ENCODE data around the gene TMEM94.
A peak's percentile ranks its signal among the peaks of the same experiment; 100 is the strongest.

Gene TMEM94

DNA sequence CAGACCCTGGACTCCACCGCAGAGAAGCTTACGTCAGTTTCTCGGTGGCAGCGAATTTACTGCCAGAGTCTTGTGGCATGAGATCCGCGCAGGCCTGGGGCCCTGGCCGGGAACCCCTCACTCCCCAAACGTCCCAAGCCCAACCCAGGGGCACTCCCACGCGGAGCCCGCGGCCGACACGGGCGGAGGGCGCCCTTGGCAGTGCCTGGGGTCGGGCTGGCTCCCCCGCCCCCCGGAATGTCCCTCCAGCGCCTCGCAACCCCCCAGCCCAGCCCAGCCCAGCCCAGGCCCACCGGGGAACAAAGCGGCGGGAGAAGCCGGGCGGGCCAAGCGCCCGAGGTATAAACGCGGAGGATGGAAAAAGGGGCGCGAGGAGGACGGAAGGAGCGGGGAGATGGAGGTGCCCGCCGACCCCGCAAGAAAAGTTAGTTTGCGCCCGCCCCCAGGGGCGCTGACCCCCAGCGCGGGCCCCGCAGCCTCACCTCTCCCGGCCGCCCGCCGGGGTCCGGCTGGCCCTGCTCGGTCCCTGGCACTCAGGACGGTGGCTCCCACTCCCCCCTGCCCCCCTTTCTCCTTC is 58.6 kb downstream of the TMEM94 start (continued):
- no peak; the same call in 1 of the 2 replicates for TF ChIP-seq ZBTB6 (tag by site-specific recombination; IDR thresholded peaks at IDR 0.05)
- TF ChIP-seq ZNF221 (tag by site-specific recombination; IDR thresholded peaks at IDR 0.05; ENCODE audit: borderline replicate concordance): no peak
- TF ChIP-seq HOXA7 (CRISPR knock-in tag; IDR thresholded peaks at IDR 0.05; ENCODE audit: borderline replicate concordance): no peak
- TF ChIP-seq ZNF146 (tag by site-specific recombination; IDR thresholded peaks at IDR 0.05): no peak
- peak; percentile 29; the same call in 1 of the 2 replicates for TF ChIP-seq ZSCAN30 (tag by site-specific recombination; IDR thresholded peaks at IDR 0.05)
- TF ChIP-seq ZNF488 (tag by site-specific recombination; IDR thresholded peaks at IDR 0.05): no peak
- no peak for TF ChIP-seq ZEB2 (tag by site-specific recombination; IDR thresholded peaks at IDR 0.05)
- no peak for TF ChIP-seq KLF8 (tag by site-specific recombination; IDR thresholded peaks at IDR 0.05)
- TF ChIP-seq ZNF658 (tag by site-specific recombination; IDR thresholded peaks at IDR 0.05): no peak
- no peak for TF ChIP-seq ZNF670 (tag by site-specific recombination; IDR thresholded peaks at IDR 0.05; ENCODE audit: low read depth)
- TF ChIP-seq ZFP37 (tag by site-specific recombination; IDR thresholded peaks at IDR 0.05): 0 out of 2 replicates have a peak, but pooled peaks have one; percentile 20
- TF ChIP-seq ZNF274 (IDR thresholded peaks at IDR 0.05; ENCODE audit: low read length): no peak
- TF ChIP-seq ZNF274 (tag by site-specific recombination; IDR thresholded peaks at IDR 0.05; ENCODE audit: borderline replicate concordance): no peak
- no peak for TF ChIP-seq SETDB1 (IDR thresholded peaks at IDR 0.05; ENCODE audit: insufficient read length, low read length)
- no peak for TF ChIP-seq ZNF133 (tag by site-specific recombination; IDR thresholded peaks at IDR 0.05)
- no peak for TF ChIP-seq MZF1 (tag by site-specific recombination; IDR thresholded peaks at IDR 0.05; ENCODE audit: borderline replicate concordance)
- no peak for TF ChIP-seq ZNF791 (tag by site-specific recombination; IDR thresholded peaks at IDR 0.05)
- peak; percentile 64 for TF ChIP-seq ZNF398 (tag by site-specific recombination; IDR thresholded peaks at IDR 0.05)
- TF ChIP-seq ZFP41 (tag by site-specific recombination; IDR thresholded peaks at IDR 0.05; ENCODE audit: borderline replicate concordance): no peak
- TF ChIP-seq, protein P1, sequence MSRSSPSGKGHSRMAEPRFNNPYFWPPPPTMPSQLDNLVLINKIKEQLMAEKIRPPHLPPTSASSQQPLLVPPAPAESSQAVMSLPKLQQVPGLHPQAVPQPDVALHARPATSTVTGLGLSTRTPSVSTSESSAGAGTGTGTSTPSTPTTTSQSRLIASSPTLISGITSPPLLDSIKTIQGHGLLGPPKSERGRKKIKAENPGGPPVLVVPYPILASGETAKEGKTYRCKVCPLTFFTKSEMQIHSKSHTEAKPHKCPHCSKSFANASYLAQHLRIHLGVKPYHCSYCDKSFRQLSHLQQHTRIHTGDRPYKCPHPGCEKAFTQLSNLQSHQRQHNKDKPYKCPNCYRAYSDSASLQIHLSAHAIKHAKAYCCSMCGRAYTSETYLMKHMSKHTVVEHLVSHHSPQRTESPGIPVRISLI (tag by site-specific recombination; IDR thresholded peaks at IDR 0.05): no peak
- TF ChIP-seq ZBTB10 (tag by site-specific recombination; IDR thresholded peaks at IDR 0.05): 0 out of 2 replicates have a peak, but pooled peaks have one; percentile 17
- no peak for TF ChIP-seq ZSCAN5A (tag by site-specific recombination; IDR thresholded peaks at IDR 0.05)
- TF ChIP-seq SP2 (tag by site-specific recombination; IDR thresholded peaks at IDR 0.05): no peak
- no peak for TF ChIP-seq ZNF175 (tag by site-specific recombination; IDR thresholded peaks at IDR 0.05)
- TF ChIP-seq FEZF1 (tag by site-specific recombination; IDR thresholded peaks at IDR 0.05): no peak
- TF ChIP-seq ZNF214 (tag by site-specific recombination; IDR thresholded peaks at IDR 0.05; ENCODE audit: borderline replicate concordance): no peak
- TF ChIP-seq ZNF311 (tag by site-specific recombination; IDR thresholded peaks at IDR 0.05; ENCODE audit: borderline replicate concordance): no peak
- no peak for TF ChIP-seq ZNF148 (tag by site-specific recombination; IDR thresholded peaks at IDR 0.05; ENCODE audit: borderline replicate concordance)
- no peak for TF ChIP-seq ZNF121 (tag by site-specific recombination; IDR thresholded peaks at IDR 0.05)
